Measurements from ENCODE around the gene RABL3.

GRCh38 chr3:120684896-120685295, 57.4 kb downstream of the RABL3 start:
- TF ChIP-seq POLR2AphosphoS5 (IDR thresholded peaks at IDR 0.05; ENCODE audit: low read depth, low read length) (no peak), ELF4 (CRISPR knock-in tag; IDR thresholded peaks at IDR 0.05; ENCODE audit: borderline replicate concordance) (no peak), ZBTB10 (CRISPR knock-in tag; IDR thresholded peaks at IDR 0.05; ENCODE audit: borderline replicate concordance) (no peak), NFE2L1 (CRISPR knock-in tag; IDR thresholded peaks at IDR 0.05; ENCODE audit: borderline replicate concordance) (no peak), ZNF687 (CRISPR knock-in tag; IDR thresholded peaks at IDR 0.05) (no peak), ATF1 (CRISPR knock-in tag; IDR thresholded peaks at IDR 0.05) (no peak), RNF2 (conservative IDR thresholded peaks at IDR 0.05; ENCODE audit: low read depth) (no peak)
- TF ChIP-seq, protein P1, sequence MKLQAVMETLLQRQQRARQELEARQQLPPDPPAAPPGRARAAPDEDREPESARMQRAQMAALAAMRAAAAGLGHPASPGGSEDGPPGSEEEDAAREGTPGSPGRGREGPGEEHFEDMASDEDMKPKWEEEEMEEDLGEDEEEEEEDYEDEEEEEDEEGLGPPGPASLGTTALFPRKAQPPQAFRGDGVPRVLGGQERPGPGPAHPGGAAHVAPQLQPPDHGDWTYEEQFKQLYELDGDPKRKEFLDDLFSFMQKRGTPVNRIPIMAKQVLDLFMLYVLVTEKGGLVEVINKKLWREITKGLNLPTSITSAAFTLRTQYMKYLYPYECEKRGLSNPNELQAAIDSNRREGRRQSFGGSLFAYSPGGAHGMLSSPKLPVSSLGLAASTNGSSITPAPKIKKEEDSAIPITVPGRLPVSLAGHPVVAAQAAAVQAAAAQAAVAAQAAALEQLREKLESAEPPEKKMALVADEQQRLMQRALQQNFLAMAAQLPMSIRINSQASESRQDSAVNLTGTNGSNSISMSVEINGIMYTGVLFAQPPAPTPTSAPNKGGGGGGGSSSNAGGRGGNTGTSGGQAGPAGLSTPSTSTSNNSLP (IDR thresholded peaks at IDR 0.05; ENCODE audit: low read depth, low read length), result no peak
- TF ChIP-seq, protein P2, sequence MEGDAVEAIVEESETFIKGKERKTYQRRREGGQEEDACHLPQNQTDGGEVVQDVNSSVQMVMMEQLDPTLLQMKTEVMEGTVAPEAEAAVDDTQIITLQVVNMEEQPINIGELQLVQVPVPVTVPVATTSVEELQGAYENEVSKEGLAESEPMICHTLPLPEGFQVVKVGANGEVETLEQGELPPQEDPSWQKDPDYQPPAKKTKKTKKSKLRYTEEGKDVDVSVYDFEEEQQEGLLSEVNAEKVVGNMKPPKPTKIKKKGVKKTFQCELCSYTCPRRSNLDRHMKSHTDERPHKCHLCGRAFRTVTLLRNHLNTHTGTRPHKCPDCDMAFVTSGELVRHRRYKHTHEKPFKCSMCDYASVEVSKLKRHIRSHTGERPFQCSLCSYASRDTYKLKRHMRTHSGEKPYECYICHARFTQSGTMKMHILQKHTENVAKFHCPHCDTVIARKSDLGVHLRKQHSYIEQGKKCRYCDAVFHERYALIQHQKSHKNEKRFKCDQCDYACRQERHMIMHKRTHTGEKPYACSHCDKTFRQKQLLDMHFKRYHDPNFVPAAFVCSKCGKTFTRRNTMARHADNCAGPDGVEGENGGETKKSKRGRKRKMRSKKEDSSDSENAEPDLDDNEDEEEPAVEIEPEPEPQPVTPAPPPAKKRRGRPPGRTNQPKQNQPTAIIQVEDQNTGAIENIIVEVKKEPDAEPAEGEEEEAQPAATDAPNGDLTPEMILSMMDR (CRISPR knock-in tag; IDR thresholded peaks at IDR 0.05), result no peak
- TF ChIP-seq, protein P3, sequence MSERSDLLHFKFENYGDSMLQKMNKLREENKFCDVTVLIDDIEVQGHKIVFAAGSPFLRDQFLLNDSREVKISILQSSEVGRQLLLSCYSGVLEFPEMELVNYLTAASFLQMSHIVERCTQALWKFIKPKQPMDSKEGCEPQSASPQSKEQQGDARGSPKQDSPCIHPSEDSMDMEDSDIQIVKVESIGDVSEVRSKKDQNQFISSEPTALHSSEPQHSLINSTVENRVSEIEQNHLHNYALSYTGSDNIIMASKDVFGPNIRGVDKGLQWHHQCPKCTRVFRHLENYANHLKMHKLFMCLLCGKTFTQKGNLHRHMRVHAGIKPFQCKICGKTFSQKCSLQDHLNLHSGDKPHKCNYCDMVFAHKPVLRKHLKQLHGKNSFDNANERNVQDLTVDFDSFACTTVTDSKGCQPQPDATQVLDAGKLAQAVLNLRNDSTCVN (CRISPR knock-in tag; IDR thresholded peaks at IDR 0.05; ENCODE audit: borderline replicate concordance), result no peak
- TF ChIP-seq, protein P4, sequence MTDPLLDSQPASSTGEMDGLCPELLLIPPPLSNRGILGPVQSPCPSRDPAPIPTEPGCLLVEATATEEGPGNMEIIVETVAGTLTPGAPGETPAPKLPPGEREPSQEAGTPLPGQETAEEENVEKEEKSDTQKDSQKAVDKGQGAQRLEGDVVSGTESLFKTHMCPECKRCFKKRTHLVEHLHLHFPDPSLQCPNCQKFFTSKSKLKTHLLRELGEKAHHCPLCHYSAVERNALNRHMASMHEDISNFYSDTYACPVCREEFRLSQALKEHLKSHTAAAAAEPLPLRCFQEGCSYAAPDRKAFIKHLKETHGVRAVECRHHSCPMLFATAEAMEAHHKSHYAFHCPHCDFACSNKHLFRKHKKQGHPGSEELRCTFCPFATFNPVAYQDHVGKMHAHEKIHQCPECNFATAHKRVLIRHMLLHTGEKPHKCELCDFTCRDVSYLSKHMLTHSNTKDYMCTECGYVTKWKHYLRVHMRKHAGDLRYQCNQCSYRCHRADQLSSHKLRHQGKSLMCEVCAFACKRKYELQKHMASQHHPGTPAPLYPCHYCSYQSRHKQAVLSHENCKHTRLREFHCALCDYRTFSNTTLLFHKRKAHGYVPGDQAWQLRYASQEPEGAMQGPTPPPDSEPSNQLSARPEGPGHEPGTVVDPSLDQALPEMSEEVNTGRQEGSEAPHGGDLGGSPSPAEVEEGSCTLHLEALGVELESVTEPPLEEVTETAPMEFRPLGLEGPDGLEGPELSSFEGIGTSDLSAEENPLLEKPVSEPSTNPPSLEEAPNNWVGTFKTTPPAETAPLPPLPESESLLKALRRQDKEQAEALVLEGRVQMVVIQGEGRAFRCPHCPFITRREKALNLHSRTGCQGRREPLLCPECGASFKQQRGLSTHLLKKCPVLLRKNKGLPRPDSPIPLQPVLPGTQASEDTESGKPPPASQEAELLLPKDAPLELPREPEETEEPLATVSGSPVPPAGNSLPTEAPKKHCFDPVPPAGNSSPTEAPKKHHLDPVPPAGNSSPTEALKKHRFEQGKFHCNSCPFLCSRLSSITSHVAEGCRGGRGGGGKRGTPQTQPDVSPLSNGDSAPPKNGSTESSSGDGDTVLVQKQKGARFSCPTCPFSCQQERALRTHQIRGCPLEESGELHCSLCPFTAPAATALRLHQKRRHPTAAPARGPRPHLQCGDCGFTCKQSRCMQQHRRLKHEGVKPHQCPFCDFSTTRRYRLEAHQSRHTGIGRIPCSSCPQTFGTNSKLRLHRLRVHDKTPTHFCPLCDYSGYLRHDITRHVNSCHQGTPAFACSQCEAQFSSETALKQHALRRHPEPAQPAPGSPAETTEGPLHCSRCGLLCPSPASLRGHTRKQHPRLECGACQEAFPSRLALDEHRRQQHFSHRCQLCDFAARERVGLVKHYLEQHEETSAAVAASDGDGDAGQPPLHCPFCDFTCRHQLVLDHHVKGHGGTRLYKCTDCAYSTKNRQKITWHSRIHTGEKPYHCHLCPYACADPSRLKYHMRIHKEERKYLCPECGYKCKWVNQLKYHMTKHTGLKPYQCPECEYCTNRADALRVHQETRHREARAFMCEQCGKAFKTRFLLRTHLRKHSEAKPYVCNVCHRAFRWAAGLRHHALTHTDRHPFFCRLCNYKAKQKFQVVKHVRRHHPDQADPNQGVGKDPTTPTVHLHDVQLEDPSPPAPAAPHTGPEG (CRISPR knock-in tag; IDR thresholded peaks at IDR 0.05), result no peak

Data from HepG2 (cell line).